Daoy (cell line): ENCODE data around the gene SLC41A1. TPM values are rescaled to one million over a fixed set of nuclear protein-coding genes. Genes with fewer than 3 reads are reported as not detected.

Experiments
- DNase-seq: peaks from one replicate; pipeline ENCODE4 v3.0.0-alpha.2; 2015; ENCODE audit warnings: low read depth
- total RNA-seq: library from RNA; depleted of rRNA; stranded (reverse); fragments of >200 nt; shearing (Covaris generic); gene quantifications from 2 replicates; pipeline ENCODE4 v1.2.3, GENCODE V29; 2014

The SLC41A1 gene
- total RNA-seq, 1 experiment from 2014 or later, result 25.1 TPM

GRCh38 chr1:205822397-205822796 lies 9.4 kb upstream of the SLC41A1 start:
- DNase-seq, result no peak

- DNase-seq, result no peak
Measured at GRCh38 chr1:205817988-205818387, 5.0 kb upstream of the SLC41A1 start.

GRCh38 chr1:205817364-205817763 lies 4.4 kb upstream of the SLC41A1 start:
- DNase-seq, result no peak

- peak; percentile 77 for DNase-seq
Measured at GRCh38 chr1:205813755-205814058, 709 bp upstream of the SLC41A1 start.

- peak; percentile 23 for DNase-seq
Measured at GRCh38 chr1:205812271-205812877, 624 bp downstream of the SLC41A1 start.

GRCh38 chr1:205811660-205812059 lies 1.3 kb downstream of the SLC41A1 start:
- no peak for DNase-seq

GRCh38 chr1:205810448-205811157 lies 2.4 kb downstream of the SLC41A1 start:
- DNase-seq, result no peak

GRCh38 chr1:205809942-205810345 lies 3.1 kb downstream of the SLC41A1 start:
- no peak for DNase-seq

GRCh38 chr1:205809469-205809868 lies 3.5 kb downstream of the SLC41A1 start:
- DNase-seq, result no peak

GRCh38 chr1:205805082-205805711 lies 7.8 kb downstream of the SLC41A1 start:
- DNase-seq, result peak; percentile 33

- no peak for DNase-seq
Measured at GRCh38 chr1:205804605-205805004, 8.4 kb downstream of the SLC41A1 start.

- DNase-seq, result no peak
Measured at GRCh38 chr1:205803986-205804385, 9.0 kb downstream of the SLC41A1 start.

GRCh38 chr1:205802060-205802459 lies 10.9 kb downstream of the SLC41A1 start:
- no peak for DNase-seq

- no peak for DNase-seq
Measured at GRCh38 chr1:205800981-205801703, 11.9 kb downstream of the SLC41A1 start.

GRCh38 chr1:205800427-205800826 lies 12.6 kb downstream of the SLC41A1 start:
- no peak for DNase-seq

GRCh38 chr1:205798577-205798976 lies 14.4 kb downstream of the SLC41A1 start:
- DNase-seq, result no peak

- no peak for DNase-seq
Measured at GRCh38 chr1:205797168-205797567, 15.8 kb downstream of the SLC41A1 start.

- DNase-seq, result no peak
Measured at GRCh38 chr1:205794011-205794730, 18.8 kb downstream of the SLC41A1 start.

GRCh38 chr1:205792961-205793673 lies 19.9 kb downstream of the SLC41A1 start:
- no peak for DNase-seq

GRCh38 chr1:205792481-205792881 lies 20.5 kb downstream of the SLC41A1 start:
- DNase-seq, result no peak

GRCh38 chr1:205791568-205792180 lies 21.3 kb downstream of the SLC41A1 start:
- peak; percentile 53 for DNase-seq
